Stimulated activated CD4-positive, alpha-beta T cell treated with anti-CD3 and anti-CD28 coated beads, Interleukin-15, amount 100 ng/mL, for 48 hours (primary cell): ENCODE measurements around the gene FTCDNL1.

Source experiments
- DNase-seq, 2 donors: peaks; one replicate each; pipeline ENCODE4 v3.0.0-alpha.2; 2020; ENCODE audit warnings: low read depth in 2 of 2

FTCDNL1 gene

GRCh38 chr2:199850718-199851500, at the start of gene FTCDNL1:
FTCDNL1 (minus strand) TSS chr2:199851192; CDS start chr2:199848962, 2,230 bp downstream.
- peak; percentile 54 to 56 for DNase-seq

GRCh38 chr2:199896617-199897016, 45.6 kb upstream of the FTCDNL1 start:
- DNase-seq, result no peak

GRCh38 chr2:199895406-199895805, 44.4 kb upstream of the FTCDNL1 start:
- no peak for DNase-seq

DNA sequence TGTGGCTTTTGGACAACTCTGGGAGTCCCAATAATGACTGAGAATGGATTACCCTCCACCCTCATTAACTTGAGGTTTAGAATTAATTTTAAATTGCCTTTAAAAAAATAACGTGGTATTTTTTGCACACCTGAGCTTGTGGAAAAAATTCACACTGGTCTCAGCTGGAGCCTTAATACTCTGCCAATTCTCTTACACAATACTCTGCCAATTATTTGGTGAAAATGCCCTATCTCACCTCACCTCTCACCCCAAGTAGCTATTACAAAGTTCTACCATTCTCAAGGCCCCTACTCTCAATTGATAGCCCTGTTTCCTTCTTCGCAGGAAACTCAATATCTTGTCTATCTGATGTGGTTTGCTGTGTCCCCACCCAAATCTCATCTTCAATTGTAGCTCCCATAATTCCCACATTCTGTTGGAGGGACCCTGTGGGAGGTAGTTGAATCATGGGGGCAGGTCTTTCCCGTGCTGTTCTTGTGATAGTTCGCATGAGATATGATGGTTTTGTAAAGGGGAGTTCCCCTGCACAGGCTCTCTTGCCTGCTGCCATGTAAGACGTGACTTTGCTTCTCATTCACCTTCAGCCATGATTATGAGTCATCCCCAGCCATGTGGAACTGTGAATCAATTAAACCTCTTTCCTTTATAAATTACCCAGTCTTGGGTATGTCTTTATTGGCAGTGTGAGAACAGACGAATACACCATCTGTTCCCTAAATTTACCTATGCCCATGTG, 32.7 kb upstream of the FTCDNL1 start:
- DNase-seq, result no peak

DNA sequence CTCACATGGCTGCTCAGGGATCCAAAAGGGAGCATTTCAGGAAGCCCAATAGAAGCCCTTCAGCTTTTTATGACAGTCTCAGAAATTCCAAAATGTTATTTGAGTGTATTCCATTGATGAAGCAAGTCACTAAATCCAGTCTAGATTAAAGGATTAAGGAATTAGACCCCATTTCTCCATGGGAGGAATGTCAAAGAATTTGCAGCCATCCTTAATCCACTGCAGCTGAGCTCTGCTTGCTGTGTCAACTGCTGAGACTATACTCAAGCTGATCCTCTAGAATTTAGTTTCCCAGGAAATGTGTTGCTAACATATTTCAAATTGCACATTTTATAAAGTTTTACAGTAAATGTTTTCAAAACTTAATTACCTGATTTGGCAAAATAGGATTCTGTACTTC, 31.7 kb upstream of the FTCDNL1 start:
- DNase-seq, result no peak

DNA sequence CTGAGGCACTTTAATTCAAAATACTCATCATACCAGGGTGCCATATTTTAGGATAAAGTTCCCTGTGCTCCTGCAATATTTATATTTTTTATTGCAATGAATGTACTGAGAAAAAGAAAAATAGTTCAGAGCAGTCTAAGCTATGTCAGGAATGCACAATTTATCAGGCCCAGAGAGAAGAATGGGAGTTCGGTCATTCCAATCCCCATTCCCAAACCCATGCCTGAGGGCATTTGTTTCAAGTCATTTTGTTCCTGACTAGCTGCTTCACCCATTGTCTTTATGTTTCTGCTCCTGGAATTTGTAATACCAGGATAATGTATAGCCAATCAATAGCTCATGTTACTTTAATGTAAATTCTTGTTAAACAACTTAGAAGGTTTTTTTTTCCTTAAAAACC, 24.4 kb upstream of the FTCDNL1 start:
- no peak for DNase-seq

- DNase-seq, result no peak
These were observed 23.2 kb upstream of the FTCDNL1 start for GRCh38 chr2:199874209-199874608.

GRCh38 chr2:199870581-199870980, 19.6 kb upstream of the FTCDNL1 start:
- DNase-seq, result no peak

- no peak for DNase-seq
These were observed 18.7 kb upstream of the FTCDNL1 start for GRCh38 chr2:199869653-199870052.

DNA sequence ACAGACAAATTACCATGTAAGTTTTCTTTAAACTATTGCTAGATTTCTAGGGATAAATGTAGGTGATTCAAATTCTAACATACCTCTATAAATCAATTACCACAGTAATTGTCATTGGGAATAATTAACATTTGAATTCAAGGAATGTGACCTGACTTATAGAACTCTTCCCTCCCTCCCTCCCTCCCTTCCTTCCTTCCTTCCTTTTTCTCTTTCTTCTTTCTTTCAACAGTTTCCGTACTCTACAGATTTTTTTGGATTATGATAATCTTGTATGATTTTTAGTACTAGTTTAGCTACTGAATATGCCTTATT, 18.2 kb upstream of the FTCDNL1 start:
- DNase-seq, result no peak

DNA sequence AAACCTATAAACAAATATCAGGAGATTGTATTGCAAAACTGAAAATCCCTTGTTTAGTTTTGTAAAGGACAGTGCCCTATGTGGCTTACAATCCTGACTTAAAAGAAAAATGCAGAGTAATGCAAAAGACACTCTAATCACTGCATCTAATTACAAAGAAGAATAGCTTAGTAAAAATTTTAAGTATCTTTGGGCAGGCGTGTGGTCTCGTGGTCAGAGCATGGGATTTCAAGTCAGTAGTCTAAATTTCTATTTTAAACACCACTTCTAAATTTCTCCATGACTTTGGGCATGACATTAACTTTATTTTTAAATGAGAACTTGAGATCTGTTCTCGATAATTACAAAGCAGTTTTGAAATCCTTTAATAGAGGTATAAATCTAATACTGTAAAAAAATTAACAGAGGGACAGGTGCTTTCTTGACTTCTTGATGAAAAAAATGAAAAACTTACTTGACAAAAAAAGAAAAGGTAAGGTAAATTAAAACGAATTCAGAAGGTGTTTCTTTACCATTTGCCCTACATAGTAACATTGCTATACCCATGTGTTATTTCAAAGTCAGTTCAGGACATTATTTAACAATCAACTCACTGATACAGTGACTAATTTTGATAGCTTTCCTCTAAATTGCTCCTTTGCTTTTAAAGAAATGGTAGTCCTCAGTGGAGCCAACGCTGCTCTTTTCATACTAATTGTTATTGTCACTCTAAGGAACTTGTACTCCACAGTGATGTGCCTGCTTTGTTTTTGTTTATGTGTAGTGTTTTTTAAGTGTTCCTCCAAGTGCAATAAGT, 17.6 kb upstream of the FTCDNL1 start:
- no peak for DNase-seq

- DNase-seq, result no peak
These were observed 14.9 kb upstream of the FTCDNL1 start for GRCh38 chr2:199865905-199866304.

GRCh38 chr2:199862788-199863187, 11.8 kb upstream of the FTCDNL1 start:
- DNase-seq, result no peak

DNA sequence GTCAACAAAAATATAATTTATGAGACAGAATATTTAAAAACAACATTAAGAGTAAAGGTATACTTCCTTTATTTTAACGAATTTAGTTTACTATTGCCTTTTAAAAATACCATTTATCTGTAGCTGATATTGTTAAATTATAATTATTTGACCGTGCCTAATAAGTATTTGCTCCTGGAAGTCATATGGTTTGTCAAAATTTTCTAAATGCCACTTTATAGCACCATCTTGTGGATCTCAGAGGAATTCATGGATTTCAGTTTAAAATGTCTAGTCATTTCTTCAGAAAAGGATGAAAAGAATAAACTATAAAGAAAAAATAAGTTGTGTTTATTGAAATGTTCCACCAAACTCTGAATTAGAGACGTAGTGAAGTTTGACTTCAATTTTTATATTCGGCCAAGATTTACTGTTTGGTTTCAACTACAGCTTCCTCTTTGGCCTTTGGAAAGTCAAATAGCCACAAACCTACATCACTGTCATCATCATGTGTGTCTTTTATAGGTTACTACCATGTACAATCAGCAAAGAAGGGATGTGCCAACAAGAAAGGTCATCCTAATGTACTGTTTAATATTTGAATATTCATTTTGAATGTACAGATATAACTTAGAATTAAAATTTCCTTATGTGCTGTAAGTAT, 10.3 kb upstream of the FTCDNL1 start:
- no peak for DNase-seq

GRCh38 chr2:199855812-199856211, 4.8 kb upstream of the FTCDNL1 start:
- no peak for DNase-seq

DNA sequence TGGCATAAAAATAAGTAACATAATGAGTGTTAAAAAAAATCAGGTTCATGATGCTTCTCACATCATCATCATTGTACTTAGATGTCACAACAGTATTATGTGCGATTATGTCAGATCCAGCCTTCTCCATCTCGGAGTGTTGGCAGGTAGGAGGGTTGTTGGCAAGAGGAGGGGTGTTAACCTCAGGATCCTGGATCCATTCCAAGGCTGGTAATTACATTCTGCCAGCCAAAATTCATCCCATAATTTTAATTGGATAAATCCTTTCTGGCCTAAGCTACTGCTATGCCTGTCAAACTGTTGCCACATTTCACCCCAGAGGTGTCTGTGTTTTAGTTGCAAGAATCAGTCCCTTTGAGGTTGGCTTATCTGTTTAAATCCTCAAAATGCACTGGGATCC, 891 bp upstream of the FTCDNL1 start:
- no peak for DNase-seq

GRCh38 chr2:199851501-199851810, 464 bp upstream of the FTCDNL1 start:
- DNase-seq, result no peak

GRCh38 chr2:199850218-199850717, 724 bp downstream of the FTCDNL1 start:
- DNase-seq, result no peak

DNA sequence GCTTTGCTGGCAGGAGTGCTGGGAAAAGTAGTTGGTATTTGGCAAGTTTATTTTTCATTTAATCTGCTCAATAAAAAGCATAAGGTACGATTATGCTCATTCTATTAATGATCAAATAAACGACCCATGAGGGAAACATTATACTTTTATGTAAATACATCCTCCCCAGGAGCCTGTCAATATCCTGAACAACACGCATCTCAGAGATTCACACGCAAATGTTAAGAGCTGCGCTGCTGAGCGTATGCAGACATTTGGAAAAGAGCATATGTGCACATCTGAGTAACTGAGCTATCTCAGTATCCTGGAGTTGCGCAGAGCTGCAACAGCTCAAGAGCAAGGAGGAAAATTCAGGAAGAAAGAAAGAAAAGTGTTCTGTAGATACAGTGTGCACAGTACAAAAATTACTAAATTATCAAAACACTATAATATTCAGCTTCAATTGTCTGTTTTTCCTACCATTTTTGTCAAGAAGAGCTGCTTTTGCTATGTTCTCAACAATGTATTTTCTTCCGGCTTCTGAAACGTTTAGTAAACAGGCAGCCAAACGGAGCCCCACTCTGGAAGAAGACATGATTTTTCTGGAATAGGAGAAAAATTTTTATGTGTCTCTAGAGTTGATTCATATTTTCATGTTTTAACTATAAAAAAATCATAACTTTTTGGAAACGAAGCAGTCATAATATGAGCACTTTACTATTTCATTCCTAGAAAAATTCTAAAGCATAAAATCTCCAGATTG, 2.4 kb downstream of the FTCDNL1 start:
- no peak for DNase-seq

- no peak for DNase-seq
These were observed 3.7 kb downstream of the FTCDNL1 start for GRCh38 chr2:199847181-199847864.
